HCT116 (cell line): Measurements from ENCODE around the gene GMPR2. TPM values are rescaled to one million over a fixed set of nuclear protein-coding genes. Genes with fewer than 3 reads are reported as not detected.

Experiments
- ATAC-seq: fragments of 200-7000 bp; cut with Tn5 transposase; 2 replicates; pipeline ENCODE4 v1.9.1; 2020; ENCODE audit warnings: mild to moderate bottlenecking, moderate library complexity
- BruUV-seq: library from RNA; stranded (reverse); fragments of 400-500 nt; replicated peaks from 2 replicates; lab custom pipeline; 2021; lab: Mats Ljungman, UMichigan
- CTCF ChIA-PET: fragments of 300-600 bp; sonication (Branson Sonifier 250); formaldehyde crosslinking; loops from one replicate; lab custom pipeline; 2021; ENCODE audit warnings: antibody characterized with exemption; lab: Charles Lee
- POLR2A ChIA-PET: fragments of 300-600, 350-600 bp; sonication (Branson Sonifier 250); formaldehyde crosslinking; loops from one replicate; lab custom pipeline; 2021; ENCODE audit warnings: antibody characterized with exemption; lab: Charles Lee
- RAD21 ChIA-PET, 2 experiments: fragments of 300-600 bp; sonication (Branson Sonifier 250); formaldehyde crosslinking; loops; one replicate each; lab custom pipeline; 2023; ENCODE audit warnings: low total read pairs in 2 of 2; ENCODE audit not compliant: uncharacterized antibody in 2 of 2, unreplicated experiment in 2 of 2, low non-redundant PET in 1 of 2; lab: Charles Lee
- DNase-seq: peaks from one replicate; pipeline ENCODE4 v3.0.0-alpha.2; 2010; ENCODE audit warnings: low read depth, low spot score
- H2AFZ ChIP-seq: fragments of 200-600 bp; shearing (Covaris generic), sonication (generic); 2 replicates; pipeline ENCODE4 v1.6.1; 2017; ENCODE audit warnings: low read depth, mixed run types, mixed read lengths, antibody characterized with exemption, low read length; ENCODE audit not compliant: poor library complexity, severe bottlenecking
- H3K27ac ChIP-seq: 2 replicates; pipeline ENCODE4 v1.5.1; 2012; ENCODE audit warnings: low read depth, low read length
- H3K27me3 ChIP-seq: fragments of 200-600 bp; sonication (generic); 2 replicates; pipeline ENCODE4 v1.6.1; 2016; ENCODE audit warnings: mixed run types, low read length, mixed read lengths; ENCODE audit not compliant: insufficient read depth
- H3K36me3 ChIP-seq, 2 experiments: fragments of 200-500 bp in 1 of 2; fragments of 200-600 bp in 1 of 2; sonication (Bioruptor generic) in 1 of 2; sonication (generic) in 1 of 2; 2 replicates each; pipeline versions ENCODE4 v1.5.1 to v1.6.1; 2014 to 2016; ENCODE audit warnings: low read length in 2 of 2, inconsistent platforms in 1 of 2, mixed read lengths in 1 of 2, mixed run types in 1 of 2; ENCODE audit not compliant: insufficient read depth in 2 of 2, control insufficient read depth in 1 of 2
- H3K4me1 ChIP-seq, 2 experiments: fragments of 200-600 bp in 1 of 2; sonication (generic) in 1 of 2; 2 replicates each; pipeline versions ENCODE4 v1.5.1 to v1.6.1; 2012 to 2017; ENCODE audit warnings: low read length in 2 of 2, inconsistent platforms in 1 of 2, mild to moderate bottlenecking in 1 of 2, mixed read lengths in 1 of 2, mixed run types in 1 of 2, moderate library complexity in 1 of 2; ENCODE audit not compliant: insufficient read depth in 2 of 2, control insufficient read depth in 1 of 2
- H3K4me2 ChIP-seq: fragments of 200-600 bp; sonication (generic); 2 replicates; pipeline ENCODE4 v1.6.1; 2017; ENCODE audit warnings: mixed run types, low read length, mixed read lengths
- H3K4me3 ChIP-seq, 2 experiments: fragments of 200-600 bp in 1 of 2; sonication (generic) in 1 of 2; replicated peaks in 1 of 2; 2 replicates each; pipeline ENCODE4 v1.5.1; 2011 to 2016; ENCODE audit warnings: low read length in 2 of 2, control low read depth in 1 of 2, low read depth in 1 of 2, mild to moderate bottlenecking in 1 of 2, mixed read lengths in 1 of 2, mixed run types in 1 of 2
- H3K79me2 ChIP-seq: fragments of 200-600 bp; sonication (generic); 2 replicates; pipeline ENCODE4 v1.6.1; 2017; ENCODE audit warnings: mild to moderate bottlenecking, mixed run types, low read length, moderate library complexity, mixed read lengths; ENCODE audit not compliant: insufficient read depth
- H3K9ac ChIP-seq: fragments of 200-600 bp; sonication (generic); 2 replicates; pipeline ENCODE4 v1.6.1; 2016; ENCODE audit warnings: low read length, mixed read lengths
- H3K9me2 ChIP-seq: fragments of 200-600 bp; sonication (generic), shearing (Covaris generic); 2 replicates; pipeline ENCODE4 v1.6.1; 2017; ENCODE audit warnings: mixed run types, mild to moderate bottlenecking, moderate library complexity; ENCODE audit not compliant: insufficient read depth
- H3K9me3 ChIP-seq, 2 experiments: fragments of 200-500 bp in 1 of 2; fragments of 200-600 bp in 1 of 2; sonication (Bioruptor generic) in 1 of 2; sonication (generic) in 1 of 2; 2 replicates each; pipeline ENCODE4 v1.6.1; 2014 to 2017; ENCODE audit warnings: low read length in 2 of 2, mixed read lengths in 2 of 2, inconsistent platforms in 1 of 2, low read depth in 1 of 2, mild to moderate bottlenecking in 1 of 2, mixed run types in 1 of 2, moderate library complexity in 1 of 2; ENCODE audit not compliant: control insufficient read depth in 1 of 2, insufficient read depth in 1 of 2
- H4K20me1 ChIP-seq: fragments of 200-600 bp; sonication (generic), shearing (Covaris generic); 2 replicates; pipeline ENCODE4 v1.6.1; 2017; ENCODE audit warnings: mixed run types, mild to moderate bottlenecking, moderate library complexity; ENCODE audit not compliant: insufficient read depth
- CBX3 ChIP-seq: IDR thresholded peaks from 2 replicates; pipeline ENCODE4 v1.6.1; 2012; ENCODE audit warnings: low read depth
- CEBPB ChIP-seq: IDR thresholded peaks from 2 replicates; pipeline ENCODE4 v1.6.1; 2012; ENCODE audit warnings: low read depth
- EGR1 ChIP-seq: IDR thresholded peaks from 2 replicates; pipeline ENCODE4 v1.6.1; 2012; ENCODE audit warnings: low read depth
- EZH2 ChIP-seq: fragments of 200-600 bp; sonication (generic); IDR thresholded peaks from 2 replicates; pipeline ENCODE4 v1.6.1; 2017; ENCODE audit warnings: antibody characterized with exemption, mixed run types
- EZH2phosphoT487 ChIP-seq: fragments of 200-600 bp; IDR thresholded peaks from 2 replicates; pipeline ENCODE4 v1.6.1; 2018; ENCODE audit warnings: antibody characterized with exemption, borderline replicate concordance
- FOSL1 ChIP-seq: IDR thresholded peaks from 2 replicates; pipeline ENCODE4 v1.6.1; 2012; ENCODE audit warnings: low read depth
- JUND ChIP-seq: IDR thresholded peaks from 2 replicates; pipeline ENCODE4 v1.6.1; 2012
- POLR2A ChIP-seq: IDR thresholded peaks from 2 replicates; pipeline ENCODE4 v1.7.0; 2011; ENCODE audit warnings: borderline replicate concordance; ENCODE audit not compliant: insufficient read depth, insufficient read length; ENCODE audit errors: extremely low read depth
- POLR2AphosphoS5 ChIP-seq: IDR thresholded peaks from 2 replicates; pipeline ENCODE4 v1.6.1; 2011; ENCODE audit warnings: mild to moderate bottlenecking, low read depth, low read length, moderate library complexity
- RAD21 ChIP-seq: IDR thresholded peaks from 2 replicates; pipeline ENCODE4 v1.6.1; 2012; ENCODE audit warnings: low read depth, mild to moderate bottlenecking
- SIN3A ChIP-seq: IDR thresholded peaks from 2 replicates; pipeline ENCODE4 v1.6.1; 2012; ENCODE audit warnings: low read depth
- SP1 ChIP-seq: IDR thresholded peaks from 2 replicates; pipeline ENCODE4 v1.6.1; 2012; ENCODE audit warnings: low read depth
- SRF ChIP-seq: IDR thresholded peaks from 2 replicates; pipeline ENCODE4 v1.6.1; 2012; ENCODE audit warnings: low read depth
- TCF7L2 ChIP-seq: IDR thresholded peaks from 2 replicates; pipeline ENCODE4 v1.7.0; 2011; ENCODE audit warnings: borderline replicate concordance, inconsistent platforms; ENCODE audit not compliant: insufficient read depth, insufficient read length; ENCODE audit errors: extremely low read depth
- YY1 ChIP-seq: IDR thresholded peaks from 2 replicates; pipeline ENCODE4 v1.6.1; 2011; ENCODE audit warnings: low read length, low read depth, moderate library complexity, mild to moderate bottlenecking; ENCODE audit not compliant: insufficient replicate concordance; ENCODE audit errors: extremely low read depth
- ZFX ChIP-seq: fragments of 450-650 bp; IDR thresholded peaks from 2 replicates; pipeline ENCODE4 v1.6.1; 2017
- ZNF274 ChIP-seq: fragments of 200-500 bp; sonication (Bioruptor generic); IDR thresholded peaks from 2 replicates; pipeline ENCODE4 v1.6.1; 2014; ENCODE audit warnings: mild to moderate bottlenecking, low read depth, low read length, inconsistent platforms
- intact Hi-C: fragments of 100-400 bp; cut with micrococcal nuclease; formaldehyde crosslinking; loops from 2 replicates; pipeline ENCODE4 v1.10.0; 2022
- total RNA-seq: library from RNA; stranded (reverse); gene quantifications from one replicate; pipeline ENCODE4 v1.2.1, GENCODE V29; 2021; ENCODE audit not compliant: unreplicated experiment
- TF ChIP-seq, protein P1 (sequence below): IDR thresholded peaks from 2 replicates; pipeline ENCODE4 v1.6.1; 2012
- TF ChIP-seq, protein P2 (sequence below): IDR thresholded peaks from 2 replicates; pipeline ENCODE4 v1.6.1; 2012
- TF ChIP-seq, protein P3 (sequence below): IDR thresholded peaks from 2 replicates; pipeline ENCODE4 v1.6.1; 2011; ENCODE audit warnings: mild to moderate bottlenecking, low read length, moderate library complexity; ENCODE audit not compliant: insufficient replicate concordance; ENCODE audit errors: extremely low read depth

The GMPR2 gene
- total RNA-seq, 1 experiment from 2014 or later, result 66.9 TPM

DNA sequence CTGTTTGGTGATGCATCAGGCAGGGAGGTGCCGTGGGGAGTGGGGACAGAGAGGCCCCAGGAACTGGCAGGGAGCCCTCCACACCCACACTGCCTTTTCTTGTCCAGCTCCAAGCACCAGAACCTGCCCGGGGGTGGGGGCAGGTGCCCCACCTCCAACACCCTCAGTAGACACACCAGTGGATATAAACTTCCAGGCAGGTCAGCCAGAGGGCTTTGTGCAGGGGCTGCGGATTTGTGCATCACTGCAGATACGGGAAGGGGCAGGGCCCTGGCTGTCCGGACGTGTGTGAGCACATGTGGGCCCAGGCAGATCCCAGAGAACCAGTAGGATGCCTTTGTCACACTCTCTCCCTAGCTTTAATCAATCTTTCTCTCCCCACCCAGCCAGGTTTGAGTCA lies 31.6 kb downstream of the GMPR2 start:
- Histone ChIP-seq H3K9me2 (no peaks in the 10 kb centered on the region), H3K4me2 (no peak overlapping the region), H3K27ac (no peak overlapping the region), H3K36me3 (no peaks in the 10 kb centered on the region; a peak in 1 of 4 replicates), H3K4me3 (no peak overlapping the region), H3K79me2 (no peaks in the 10 kb centered on the region), H3K9ac (no peak overlapping the region), H4K20me1 (no peaks in the 10 kb centered on the region), H2AFZ (no peak overlapping the region), H3K27me3 (no peaks in the 10 kb centered on the region), H3K9me3 (no peaks in the 10 kb centered on the region), H3K4me1 (peaks cover 2 to 7% of the 10 kb centered on the region in 2 experiments)
- no TSS peak for BruUV-seq
- DNase-seq (no peak), ATAC-seq (no peak)
- TF ChIP-seq, protein P1, sequence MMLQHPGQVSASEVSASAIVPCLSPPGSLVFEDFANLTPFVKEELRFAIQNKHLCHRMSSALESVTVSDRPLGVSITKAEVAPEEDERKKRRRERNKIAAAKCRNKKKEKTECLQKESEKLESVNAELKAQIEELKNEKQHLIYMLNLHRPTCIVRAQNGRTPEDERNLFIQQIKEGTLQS, result no peak
- TF ChIP-seq RAD21, result no peak
- no peak for TF ChIP-seq POLR2AphosphoS5
- TF ChIP-seq TCF7L2, result no peak
- TF ChIP-seq, protein P2, sequence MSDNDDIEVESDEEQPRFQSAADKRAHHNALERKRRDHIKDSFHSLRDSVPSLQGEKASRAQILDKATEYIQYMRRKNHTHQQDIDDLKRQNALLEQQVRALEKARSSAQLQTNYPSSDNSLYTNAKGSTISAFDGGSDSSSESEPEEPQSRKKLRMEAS, result no peak
- TF ChIP-seq ZNF274, result no peak
- no peak for TF ChIP-seq SRF
- TF ChIP-seq ZFX, result no peak
- TF ChIP-seq, protein P3, sequence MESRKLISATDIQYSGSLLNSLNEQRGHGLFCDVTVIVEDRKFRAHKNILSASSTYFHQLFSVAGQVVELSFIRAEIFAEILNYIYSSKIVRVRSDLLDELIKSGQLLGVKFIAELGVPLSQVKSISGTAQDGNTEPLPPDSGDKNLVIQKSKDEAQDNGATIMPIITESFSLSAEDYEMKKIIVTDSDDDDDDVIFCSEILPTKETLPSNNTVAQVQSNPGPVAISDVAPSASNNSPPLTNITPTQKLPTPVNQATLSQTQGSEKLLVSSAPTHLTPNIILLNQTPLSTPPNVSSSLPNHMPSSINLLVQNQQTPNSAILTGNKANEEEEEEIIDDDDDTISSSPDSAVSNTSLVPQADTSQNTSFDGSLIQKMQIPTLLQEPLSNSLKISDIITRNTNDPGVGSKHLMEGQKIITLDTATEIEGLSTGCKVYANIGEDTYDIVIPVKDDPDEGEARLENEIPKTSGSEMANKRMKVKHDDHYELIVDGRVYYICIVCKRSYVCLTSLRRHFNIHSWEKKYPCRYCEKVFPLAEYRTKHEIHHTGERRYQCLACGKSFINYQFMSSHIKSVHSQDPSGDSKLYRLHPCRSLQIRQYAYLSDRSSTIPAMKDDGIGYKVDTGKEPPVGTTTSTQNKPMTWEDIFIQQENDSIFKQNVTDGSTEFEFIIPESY, result no peak
- no peak for TF ChIP-seq SIN3A
- TF ChIP-seq YY1, result no peak
- TF ChIP-seq EZH2phosphoT487, result no peak
- TF ChIP-seq SP1, result no peak
- TF ChIP-seq JUND, result no peak
- no peak for TF ChIP-seq CEBPB
- no peak for TF ChIP-seq CBX3
- TF ChIP-seq FOSL1, result no peak
- no peak for TF ChIP-seq EZH2
- no peak for TF ChIP-seq POLR2A
- no peak for TF ChIP-seq EGR1
- ChIA-PET POLR2A (no interaction called here), CTCF (no interaction called here), RAD21 (no interaction called here)
- intact Hi-C loops, result no loop called here
